HEK293T (cell line): ENCODE data around the gene RNF220.
"Not testable (repeated sequence)": the region's sequence is repeated elsewhere in the genome, so short reads cannot be mapped to it uniquely, and the experiment has no call there.

Experiments
- CTCF ChIA-PET: fragments of 350-600 bp; formaldehyde crosslinking; extraction: SDS; loops from one replicate; lab custom pipeline; 2021; ENCODE audit warnings: antibody characterized with exemption, inconsistent platforms; lab: Yijun Ruan, JAX
- POLR2A ChIA-PET: fragments of 350-600 bp; formaldehyde crosslinking; extraction: SDS; loops from one replicate; lab custom pipeline; 2020; ENCODE audit warnings: antibody characterized with exemption, inconsistent platforms; lab: Yijun Ruan, JAX
- DNase-seq: peaks from one replicate; pipeline ENCODE4 v3.0.0; 2012; ENCODE audit warnings: mixed read lengths; ENCODE audit errors: extremely low spot score
- ARNT ChIP-seq: fragments of 450-650 bp; IDR thresholded peaks from 2 replicates; pipeline ENCODE4 v1.6.1; 2017; ENCODE audit warnings: mild to moderate bottlenecking
- BHLHE40 ChIP-seq: fragments of 450-650 bp; IDR thresholded peaks from 2 replicates; pipeline ENCODE4 v1.6.1; 2016; ENCODE audit warnings: mild to moderate bottlenecking, moderate library complexity, borderline replicate concordance
- CTBP1 ChIP-seq: fragments of 450-650 bp; IDR thresholded peaks from 2 replicates; pipeline ENCODE4 v1.6.1; 2016; ENCODE audit warnings: borderline replicate concordance
- ELF4 ChIP-seq: fragments of 450-650 bp; IDR thresholded peaks from 2 replicates; pipeline ENCODE4 v1.6.1; 2017; ENCODE audit warnings: antibody characterized with exemption
- FOXA1 ChIP-seq: fragments of 450-650 bp; IDR thresholded peaks from 2 replicates; pipeline ENCODE4 v1.6.1; 2016; ENCODE audit warnings: mild to moderate bottlenecking
- FOXK2 ChIP-seq: fragments of 450-650 bp; IDR thresholded peaks from 2 replicates; pipeline ENCODE4 v1.6.1; 2016; ENCODE audit warnings: mild to moderate bottlenecking
- FOXM1 ChIP-seq: fragments of 450-650 bp; IDR thresholded peaks from 2 replicates; pipeline ENCODE4 v1.6.1; 2017; ENCODE audit warnings: mild to moderate bottlenecking, borderline replicate concordance
- HDGF ChIP-seq: fragments of 450-650 bp; IDR thresholded peaks from 2 replicates; pipeline ENCODE4 v1.6.1; 2017; ENCODE audit warnings: antibody characterized with exemption, borderline replicate concordance
- L3MBTL2 ChIP-seq: fragments of 450-650 bp; conservative IDR thresholded peaks from 2 replicates; pipeline ENCODE4 v1.6.1; 2016; ENCODE audit warnings: mild to moderate bottlenecking
- LEF1 ChIP-seq: fragments of 450-650 bp; IDR thresholded peaks from 2 replicates; pipeline ENCODE4 v1.6.1; 2017; ENCODE audit warnings: mild to moderate bottlenecking, borderline replicate concordance
- NFRKB ChIP-seq: fragments of 450-650 bp; IDR thresholded peaks from 2 replicates; pipeline ENCODE4 v1.6.1; 2016; ENCODE audit warnings: mild to moderate bottlenecking, moderate library complexity
- PKNOX1 ChIP-seq: fragments of 450-650 bp; IDR thresholded peaks from 2 replicates; pipeline ENCODE4 v1.6.1; 2016
- SP1 ChIP-seq: fragments of 450-650 bp; IDR thresholded peaks from 2 replicates; pipeline ENCODE4 v1.6.1; 2017
- SUZ12 ChIP-seq: fragments of 450-650 bp; IDR thresholded peaks from 2 replicates; pipeline ENCODE4 v1.6.1; 2016; ENCODE audit warnings: mild to moderate bottlenecking
- TARDBP ChIP-seq: fragments of 450-650 bp; IDR thresholded peaks from 2 replicates; pipeline ENCODE4 v1.6.1; 2016
- ZNF384 ChIP-seq: fragments of 450-650 bp; IDR thresholded peaks from 2 replicates; pipeline ENCODE4 v1.6.1; 2016

RNF220 gene

DNA sequence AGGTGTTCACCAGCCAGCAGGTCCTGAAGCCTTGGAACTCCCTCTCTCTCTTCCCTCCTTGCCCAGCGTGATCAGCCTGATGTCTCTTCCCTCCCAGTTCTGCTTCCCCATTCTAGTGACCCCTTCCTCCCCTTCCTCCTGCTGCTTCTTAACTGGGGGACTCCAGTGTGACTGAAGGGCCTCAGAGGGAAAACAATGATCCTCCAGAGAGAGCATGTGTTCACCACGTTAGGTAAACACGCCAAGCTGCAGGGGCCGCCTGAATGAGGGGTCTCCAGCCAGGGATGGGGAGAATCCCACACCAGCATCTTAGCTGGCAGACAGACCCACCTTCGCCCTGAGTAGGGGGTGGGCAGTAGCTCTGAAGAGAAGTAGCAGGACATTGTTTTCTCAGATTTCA, 144.5 kb downstream of the RNF220 start:
- no peak for DNase-seq
- ChIA-PET CTCF (no interaction called here), POLR2A (interaction anchor here (1.0 kb wide), 1 partner anchor 18 kb away, joined by 3 read pairs; no protein-coding TSS in a partner anchor)
- TF ChIP-seq ZNF384 = no peak
- TF ChIP-seq ARNT = no peak
- TF ChIP-seq FOXA1 = no peak
- no peak for TF ChIP-seq L3MBTL2
- TF ChIP-seq LEF1 = no peak
- no peak for TF ChIP-seq FOXM1
- TF ChIP-seq SP1 = no peak

DNA sequence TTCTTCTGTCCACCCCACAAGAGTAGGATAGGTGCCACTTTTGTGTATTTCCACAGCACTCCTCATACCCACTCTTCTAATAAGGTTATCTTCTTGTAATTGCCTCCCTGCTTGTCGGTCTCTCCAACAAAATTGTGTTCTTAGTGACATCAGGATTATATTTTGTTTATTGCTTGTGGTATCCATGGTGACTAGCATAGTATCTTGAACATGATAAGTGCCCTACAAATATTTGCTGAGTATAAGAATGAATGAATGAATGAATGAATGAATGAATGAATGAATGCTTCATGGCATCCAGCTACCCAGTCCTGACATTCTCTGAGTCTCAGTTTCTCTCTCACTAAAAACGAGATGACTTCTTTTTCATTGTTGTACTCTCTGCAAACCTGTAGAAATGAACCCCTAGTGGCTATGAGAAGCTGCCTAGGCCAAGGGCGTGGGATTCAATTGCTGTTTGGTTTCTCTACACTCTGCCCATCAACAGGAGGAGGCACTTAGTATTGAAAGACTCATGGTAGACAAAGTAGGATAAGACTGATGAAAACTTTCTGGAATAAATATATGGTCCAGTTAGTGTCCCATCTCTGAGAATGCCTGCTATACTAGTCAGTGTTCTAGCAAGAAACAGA, 148.2 kb downstream of the RNF220 start:
- ChIA-PET CTCF (interaction anchor here (1.2 kb wide), 1 partner anchor 99 kb away, joined by 3 read pairs; no protein-coding TSS in a partner anchor), POLR2A (no interaction called here)
- TF ChIP-seq FOXA1 (no peak), TARDBP (no peak), SP1 (no peak), NFRKB (no peak), LEF1 (no peak), BHLHE40 (no peak), ELF4 (no peak)
- no peak for DNase-seq

DNA sequence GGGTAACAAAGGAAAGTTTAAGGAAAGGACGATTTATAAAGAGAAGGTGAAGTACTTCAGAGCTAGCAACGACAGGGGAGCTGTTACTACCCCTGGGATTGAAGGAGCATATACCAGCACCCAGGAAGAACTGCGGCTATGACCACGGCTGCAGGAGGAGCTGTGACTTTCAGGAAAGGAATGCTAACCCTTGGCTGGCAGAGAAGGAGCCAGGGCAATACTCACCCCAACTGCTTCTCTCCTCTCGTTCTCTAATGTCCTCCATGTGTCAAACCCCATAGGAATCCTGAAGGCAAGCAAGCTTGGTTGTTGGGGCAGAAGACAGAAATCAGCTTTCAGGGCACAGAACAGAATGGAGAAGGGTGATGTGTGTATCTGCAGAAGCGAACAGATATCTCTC, 148.7 kb downstream of the RNF220 start:
- ChIA-PET POLR2A (no interaction called here), CTCF (no interaction called here)
- TF ChIP-seq ELF4 (no peak), LEF1 (no peak), ZNF384 (no peak), HDGF (no peak), FOXA1 (no peak), CTBP1 (no peak), NFRKB (no peak), FOXK2 (no peak)
- no peak for DNase-seq

DNA sequence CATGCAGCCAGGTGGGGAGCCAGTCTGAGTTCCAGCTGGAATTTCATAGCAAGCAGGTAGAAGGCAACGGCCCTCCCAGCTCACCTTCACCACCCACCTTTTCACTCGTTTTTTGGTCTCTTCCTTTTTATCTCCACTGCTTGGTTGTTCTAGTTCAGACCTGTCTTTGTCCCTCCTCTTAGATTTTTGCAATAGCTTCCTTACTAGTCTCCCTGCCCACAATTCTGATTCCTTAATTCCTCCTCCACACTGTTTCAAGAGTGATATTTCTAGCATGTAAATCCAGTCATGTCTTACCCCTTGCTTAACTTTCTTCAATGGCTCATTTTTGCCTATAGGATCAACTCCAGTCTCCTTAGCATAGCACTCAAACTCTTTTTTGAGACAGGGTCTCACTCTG, 149.7 kb downstream of the RNF220 start:
- ChIA-PET POLR2A (no interaction called here), CTCF (no interaction called here)
- no peak for DNase-seq
- TF ChIP-seq L3MBTL2 = no peak

- POLR2A ChIA-PET = no interaction called here
- TF ChIP-seq L3MBTL2 (no peak), FOXK2 (no peak), FOXM1 (no peak), FOXA1 (no peak), TARDBP (no peak), HDGF (no peak), ARNT (no peak), PKNOX1 (no peak), CTBP1 (no peak), NFRKB (no peak), BHLHE40 (no peak), SP1 (no peak), LEF1 (no peak), SUZ12 (no peak), ELF4 (no peak), ZNF384 (no peak)
- no peak for DNase-seq
- CTCF ChIA-PET = interaction anchor here (1.1 kb wide), 1 partner anchor 76 kb away, joined by 3 read pairs; no protein-coding TSS in a partner anchor
Observed at GRCh38 chr1:44557778-44558177, 152.7 kb downstream of the RNF220 start.

DNA sequence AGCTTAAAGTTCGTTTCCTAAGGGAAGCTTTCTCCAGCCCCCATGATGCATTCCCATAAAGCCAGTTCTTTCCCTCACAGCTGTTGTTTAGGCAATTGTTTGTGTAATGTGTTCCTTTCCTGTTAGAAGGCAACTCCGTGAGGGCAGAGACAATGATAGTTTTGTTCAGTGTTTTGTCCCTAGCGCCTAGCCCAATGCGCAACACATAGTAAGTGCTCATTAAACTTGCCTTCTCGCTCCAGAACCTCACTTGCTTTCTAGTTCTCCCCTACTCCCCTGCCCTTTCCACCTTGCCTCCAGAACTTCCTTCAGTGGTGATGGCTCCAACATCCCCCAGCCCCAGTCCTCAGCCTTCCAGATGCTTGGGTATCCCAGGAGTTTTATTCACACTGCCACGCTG, 153.8 kb downstream of the RNF220 start:
- ChIA-PET CTCF (interaction anchor here (1.8 kb wide), 1 partner anchor 13 kb away, joined by 9 read pairs; no protein-coding TSS in a partner anchor), POLR2A (no interaction called here)
- DNase-seq = no peak

GRCh38 chr1:44559330-44559729, 154.3 kb downstream of the RNF220 start:
- ChIA-PET CTCF (interaction anchor here (1.8 kb wide), 1 partner anchor 13 kb away, joined by 9 read pairs; no protein-coding TSS in a partner anchor), POLR2A (no interaction called here)
- no peak for DNase-seq
- TF ChIP-seq CTBP1 (no peak), HDGF (no peak), ELF4 (no peak), LEF1 (no peak), SUZ12 (no peak), SP1 (no peak), BHLHE40 (no peak), ZNF384 (no peak), L3MBTL2 (no peak), FOXM1 (no peak), PKNOX1 (no peak), FOXK2 (no peak), ARNT (no peak), FOXA1 (no peak), TARDBP (no peak), NFRKB (no peak)

More for the DNA sequence above, 153.8 kb downstream of the RNF220 start:
- TF ChIP-seq ELF4 (no peak), SUZ12 (no peak), HDGF (no peak)

DNA sequence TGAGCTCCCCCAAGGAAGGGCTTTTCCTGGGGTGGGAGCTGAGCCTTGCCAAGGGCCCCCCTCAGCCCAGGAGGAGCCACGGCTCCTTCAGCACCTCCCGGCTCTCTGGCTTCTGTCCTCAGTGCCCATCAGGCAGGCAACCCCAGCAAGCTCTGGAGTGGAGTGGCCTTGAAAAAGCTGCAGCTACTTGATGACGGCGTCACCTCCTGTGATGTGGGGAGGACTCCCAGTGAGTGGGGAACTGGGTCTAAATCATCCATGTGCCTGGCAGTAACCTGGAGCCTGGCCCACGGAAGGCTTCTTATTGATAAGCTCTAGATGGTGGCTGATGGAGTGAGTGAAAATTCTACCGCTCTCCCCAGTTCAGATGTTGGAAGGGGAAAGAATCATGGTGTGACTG, 154.9 kb downstream of the RNF220 start:
- POLR2A ChIA-PET = no interaction called here
- TF ChIP-seq PKNOX1 (no peak), FOXM1 (no peak), ARNT (no peak), LEF1 (no peak), ELF4 (no peak), SP1 (no peak), L3MBTL2 (no peak), FOXA1 (no peak), HDGF (no peak), SUZ12 (no peak), CTBP1 (no peak)
- DNase-seq = no peak
- CTCF ChIA-PET = interaction anchor here (0.7 to 1.8 kb wide), 3 partner anchors 9 to 96 kb away, joined by 3 to 9 read pairs (median 3); no protein-coding TSS in a partner anchor

GRCh38 chr1:44560696-44561095, 155.6 kb downstream of the RNF220 start:
- POLR2A ChIA-PET, DNase-seq: not testable (repeated sequence)

More at GRCh38 chr1:44560696-44561095, 155.6 kb downstream of the RNF220 start:
- CTCF ChIA-PET = interaction anchor here (0.8 kb wide), 1 partner anchor 95 kb away, joined by 3 read pairs; no protein-coding TSS in a partner anchor
